ENCODE measurements around the gene MACROD1. TPM values are rescaled to one million over a fixed set of nuclear protein-coding genes. Genes with fewer than 3 reads are reported as not detected.

MACROD1 gene
- total and polyA plus RNA-seq, 9 of the 15 experiments (the other 6 are each of a cell fraction or from before 2014, with no cell fraction given), result 1.1 to 60.0 (median 26.4) TPM

DNA sequence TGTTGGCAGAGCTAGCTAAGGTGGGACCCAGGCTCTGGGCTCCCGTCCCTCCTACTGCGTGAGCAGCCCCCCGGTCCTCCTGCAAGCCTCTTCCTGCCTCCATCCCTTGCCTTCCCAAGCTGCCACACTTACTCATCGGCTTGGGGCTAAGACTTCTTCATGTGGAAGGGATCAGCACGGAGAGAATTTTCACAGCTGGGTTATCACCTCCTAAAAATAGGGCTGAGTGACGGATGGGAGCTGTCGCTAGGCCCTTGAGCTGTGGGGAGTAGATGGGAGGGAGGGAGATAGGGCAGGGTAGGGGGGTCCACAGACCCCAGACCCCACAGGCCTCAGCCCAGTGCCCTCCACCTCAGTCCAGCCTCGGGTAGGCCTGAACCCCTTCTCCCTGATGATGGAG, 89.2 kb downstream of the MACROD1 start:
- H3K9me1 ChIP-seq (ENCODE audit: control insufficient read depth, insufficient read depth, low read length), result no peaks in the 10 kb centered on the region
- no peaks in the 10 kb centered on the region for H3K27me3 ChIP-seq (ENCODE audit: control insufficient read depth in 2 of 2, insufficient read depth in 2 of 2, low read length in 2 of 2)
- H3K9me3 ChIP-seq (replicated peaks; ENCODE audit: control insufficient read depth, insufficient read depth, low read depth, low read length), result no peaks in the 10 kb centered on the region
- no peaks in the 10 kb centered on the region for H3K79me2 ChIP-seq (ENCODE audit: control insufficient read depth, insufficient read depth, low read length)
- H3K4me2 ChIP-seq (ENCODE audit: insufficient read depth, low read length), result no peak overlapping the region
- peak overlapping the region in 1 of 2 experiments; percentile 68; a peak in 1 of 4 replicates for H3K9ac ChIP-seq (ENCODE audit: insufficient read depth in 1 of 2, low read depth in 2 of 2, low read length in 2 of 2)
- TF ChIP-seq RFX7 (CRISPR knock-in tag; IDR thresholded peaks at IDR 0.05), result no peak
- TF ChIP-seq, protein P1, sequence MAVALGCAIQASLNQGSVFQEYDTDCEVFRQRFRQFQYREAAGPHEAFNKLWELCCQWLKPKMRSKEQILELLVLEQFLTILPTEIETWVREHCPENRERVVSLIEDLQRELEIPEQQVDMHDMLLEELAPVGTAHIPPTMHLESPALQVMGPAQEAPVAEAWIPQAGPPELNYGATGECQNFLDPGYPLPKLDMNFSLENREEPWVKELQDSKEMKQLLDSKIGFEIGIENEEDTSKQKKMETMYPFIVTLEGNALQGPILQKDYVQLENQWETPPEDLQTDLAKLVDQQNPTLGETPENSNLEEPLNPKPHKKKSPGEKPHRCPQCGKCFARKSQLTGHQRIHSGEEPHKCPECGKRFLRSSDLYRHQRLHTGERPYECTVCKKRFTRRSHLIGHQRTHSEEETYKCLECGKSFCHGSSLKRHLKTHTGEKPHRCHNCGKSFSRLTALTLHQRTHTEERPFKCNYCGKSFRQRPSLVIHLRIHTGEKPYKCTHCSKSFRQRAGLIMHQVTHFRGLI (CRISPR knock-in tag; IDR thresholded peaks at IDR 0.05), result no peak
- no peak for TF ChIP-seq XRCC4 (IDR thresholded peaks at IDR 0.05; ENCODE audit: extremely low read depth, insufficient read depth, insufficient read length)
- TF ChIP-seq, protein P2, sequence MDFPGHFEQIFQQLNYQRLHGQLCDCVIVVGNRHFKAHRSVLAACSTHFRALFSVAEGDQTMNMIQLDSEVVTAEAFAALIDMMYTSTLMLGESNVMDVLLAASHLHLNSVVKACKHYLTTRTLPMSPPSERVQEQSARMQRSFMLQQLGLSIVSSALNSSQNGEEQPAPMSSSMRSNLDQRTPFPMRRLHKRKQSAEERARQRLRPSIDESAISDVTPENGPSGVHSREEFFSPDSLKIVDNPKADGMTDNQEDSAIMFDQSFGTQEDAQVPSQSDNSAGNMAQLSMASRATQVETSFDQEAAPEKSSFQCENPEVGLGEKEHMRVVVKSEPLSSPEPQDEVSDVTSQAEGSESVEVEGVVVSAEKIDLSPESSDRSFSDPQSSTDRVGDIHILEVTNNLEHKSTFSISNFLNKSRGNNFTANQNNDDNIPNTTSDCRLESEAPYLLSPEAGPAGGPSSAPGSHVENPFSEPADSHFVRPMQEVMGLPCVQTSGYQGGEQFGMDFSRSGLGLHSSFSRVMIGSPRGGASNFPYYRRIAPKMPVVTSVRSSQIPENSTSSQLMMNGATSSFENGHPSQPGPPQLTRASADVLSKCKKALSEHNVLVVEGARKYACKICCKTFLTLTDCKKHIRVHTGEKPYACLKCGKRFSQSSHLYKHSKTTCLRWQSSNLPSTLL (IDR thresholded peaks at IDR 0.05), result no peak
- TF ChIP-seq L3MBTL2 (IDR thresholded peaks at IDR 0.05), result no peak
- no peak for TF ChIP-seq PHTF2 (CRISPR knock-in tag; IDR thresholded peaks at IDR 0.05)
- H3K27ac ChIP-seq (ENCODE audit: extremely low read depth, low read depth, low read length), result no peak overlapping the region
- FAIRE-seq (no peak), ATAC-seq (no peak), DNase-seq (ENCODE audit: extremely low read depth in 1 of 4, low spot score in 3 of 4) (no peak)
- intact Hi-C loops (cut with micrococcal nuclease) (no loop called here), in situ Hi-C loops (cut with MboI) (no loop called here)
- no peaks in the 10 kb centered on the region for H3K36me3 ChIP-seq (ENCODE audit: control insufficient read depth, insufficient read depth, low read length)
- no peak overlapping the region for H3K4me3 ChIP-seq
- no TSS peak for BruUV-seq (replicated peaks)
- peaks cover 6 to 34% of the 10 kb centered on the region in 2 experiments; a peak in 4 of 5 replicates for H3K4me1 ChIP-seq (replicated peaks in 1 of 2; ENCODE audit: control insufficient read depth in 2 of 2, insufficient read depth in 2 of 2, low read length in 2 of 2)
- WGBS (ENCODE audit: insufficient coverage, low coverage, missing lambda C conversion rate), result 37% methylated on average over 8 of the region's 8 CpGs
- no peak overlapping the region for H2AFZ ChIP-seq (ENCODE audit: low read depth, low read length)
- peaks cover 35% of the 10 kb centered on the region for H4K20me1 ChIP-seq (replicated peaks; ENCODE audit: control insufficient read depth, insufficient read depth, low read length)
- ChIA-PET POLR2A (interaction anchor here (0.7 to 1.6 kb wide), 4 partner anchors 9 to 162 kb away, joined by 3 to 4 read pairs (median 3); no protein-coding TSS in a partner anchor), CTCF (ENCODE audit: low intra/inter-chr PET ratio) (no interaction called here)
